ENCODE measurements around the gene CDH13.

- no peak for TF ChIP-seq CTCF (IDR thresholded peaks at IDR 0.05; ENCODE audit: control extremely low read depth in 1 of 3, insufficient read depth in 1 of 3, low read depth in 1 of 3, low read length in 3 of 3)
- TF ChIP-seq POLR2A (IDR thresholded peaks at IDR 0.05; ENCODE audit: control extremely low read depth in 1 of 2, low read depth in 2 of 2, low read length in 2 of 2) = no peak
- TF ChIP-seq BRCA1 (IDR thresholded peaks at IDR 0.05; ENCODE audit: low read depth, low read length) = no peak
- TF ChIP-seq EGR1 (IDR thresholded peaks at IDR 0.05; ENCODE audit: borderline replicate concordance, low read depth, low read length) = no peak
- TF ChIP-seq EZH2 (IDR thresholded peaks at IDR 0.05; ENCODE audit: low read depth, low read length, severe bottlenecking) = no peak
- no peak for TF ChIP-seq CHD2 (IDR thresholded peaks at IDR 0.05; ENCODE audit: low read length)
- no peak for TF ChIP-seq SUZ12 (IDR thresholded peaks at IDR 0.05; ENCODE audit: low read length)
- no peak for TF ChIP-seq MAFK (IDR thresholded peaks at IDR 0.05; ENCODE audit: low read depth, low read length)
- TF ChIP-seq GABPA (IDR thresholded peaks at IDR 0.05; ENCODE audit: borderline replicate concordance, insufficient read depth, low read length) = no peak
- no peak for TF ChIP-seq POLR2AphosphoS5 (IDR thresholded peaks at IDR 0.05; ENCODE audit: low read depth, low read length)
- TF ChIP-seq EP300 (IDR thresholded peaks at IDR 0.05; ENCODE audit: borderline replicate concordance in 1 of 2, low read depth in 2 of 2, low read length in 2 of 2) = no peak
- no peak for TF ChIP-seq TAF1 (IDR thresholded peaks at IDR 0.05; ENCODE audit: low read depth, low read length)
These were observed 782.6 kb downstream of the CDH13 start for GRCh38 chr16:83409347-83409746.
